Urothelium cell line (cell line): Measurements from ENCODE around the gene TSPAN5.
"Not testable (repeated sequence)": the region's sequence is repeated elsewhere in the genome, so short reads cannot be mapped to it uniquely, and the experiment has no call there.

Experiments used
- DNase-seq: peaks from one replicate; pipeline ENCODE4 v3.0.0; 2011; ENCODE audit warnings: low spot score, mixed read lengths
- FAIRE-seq: peaks from 2 replicates; lab custom pipeline; 2011; peaks lifted over from hg19 to GRCh38; lab: Jason Lieb, UNC

Gene TSPAN5

DNA sequence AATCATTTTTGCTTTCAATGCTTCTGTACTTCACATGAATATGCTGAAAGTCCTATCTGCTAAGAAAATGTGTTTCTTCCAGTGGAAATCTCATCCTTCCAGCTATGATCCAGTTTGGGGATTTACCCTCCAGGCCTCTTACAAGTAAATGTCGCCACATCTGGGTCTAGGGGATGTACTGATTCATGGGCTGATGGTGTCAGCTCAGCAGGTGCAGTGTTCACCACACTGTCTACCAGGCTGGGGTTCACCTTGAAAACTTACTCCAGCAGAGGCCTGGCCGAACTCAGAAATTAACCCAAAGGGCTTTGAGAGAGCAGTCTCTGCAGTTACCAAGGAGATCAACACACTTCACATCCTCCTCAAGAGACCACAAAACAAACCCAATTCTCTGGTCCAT, 154.3 kb downstream of the TSPAN5 start:
- no peak for DNase-seq
- no peak for FAIRE-seq

DNA sequence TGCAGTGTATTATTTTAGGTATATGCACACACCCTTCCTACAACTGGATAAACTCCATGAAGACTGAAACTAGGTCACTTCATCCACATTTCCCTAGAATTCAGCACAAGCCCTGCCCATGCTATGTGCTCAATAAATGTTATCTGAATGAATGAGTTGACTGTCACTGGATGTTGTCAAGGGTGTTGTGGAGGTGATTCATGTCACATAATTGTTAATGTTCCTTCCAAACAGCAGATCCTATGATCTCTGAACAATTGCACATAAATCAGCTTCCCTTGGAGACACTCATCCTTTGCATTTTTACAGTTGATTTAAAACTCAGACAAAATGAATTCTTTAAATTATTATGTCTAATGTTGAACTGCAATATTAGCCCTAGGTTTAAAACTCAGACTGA, 154.7 kb downstream of the TSPAN5 start:
- DNase-seq (no peak), FAIRE-seq (no peak)

DNA sequence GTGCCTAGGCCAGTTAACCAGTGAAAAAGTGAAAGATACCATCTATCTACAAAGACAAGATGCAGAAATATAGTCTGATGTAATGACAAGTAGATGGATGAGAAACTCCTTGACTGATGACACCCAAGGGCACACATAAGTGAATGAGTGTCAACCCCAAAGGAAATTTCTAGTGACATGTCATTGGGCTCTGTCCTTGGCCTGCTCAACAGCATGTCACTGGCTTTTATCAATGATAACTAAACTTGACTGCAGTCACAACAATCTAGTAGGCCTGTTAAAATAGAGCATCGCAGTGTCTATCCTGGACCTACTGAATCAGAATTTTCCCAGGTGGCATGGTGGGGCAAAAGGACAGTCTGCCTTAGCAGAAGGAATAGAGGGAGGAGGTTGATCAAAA, 155.8 kb downstream of the TSPAN5 start:
- FAIRE-seq (no peak), DNase-seq (no peak)

DNA sequence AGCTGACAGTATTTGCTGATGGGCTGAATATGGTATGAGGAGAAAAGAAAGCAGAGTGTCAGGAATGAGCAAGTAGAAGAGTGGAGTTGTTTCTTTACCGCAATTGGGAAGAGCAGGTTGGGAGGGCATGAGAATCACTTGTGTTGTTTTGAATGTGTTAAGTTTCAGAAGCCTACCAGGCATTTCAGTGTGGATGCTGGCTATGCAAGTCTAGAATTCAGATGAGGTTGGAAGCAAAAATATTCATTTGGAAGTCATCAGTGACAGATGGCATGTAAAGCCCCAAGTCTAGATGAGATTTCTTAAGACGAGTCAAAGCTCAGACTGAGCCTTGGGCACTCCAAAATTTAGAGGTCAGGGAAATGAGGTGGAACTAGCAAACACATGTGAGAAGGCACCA, 156.4 kb downstream of the TSPAN5 start:
- FAIRE-seq = no peak
- no peak for DNase-seq

DNA sequence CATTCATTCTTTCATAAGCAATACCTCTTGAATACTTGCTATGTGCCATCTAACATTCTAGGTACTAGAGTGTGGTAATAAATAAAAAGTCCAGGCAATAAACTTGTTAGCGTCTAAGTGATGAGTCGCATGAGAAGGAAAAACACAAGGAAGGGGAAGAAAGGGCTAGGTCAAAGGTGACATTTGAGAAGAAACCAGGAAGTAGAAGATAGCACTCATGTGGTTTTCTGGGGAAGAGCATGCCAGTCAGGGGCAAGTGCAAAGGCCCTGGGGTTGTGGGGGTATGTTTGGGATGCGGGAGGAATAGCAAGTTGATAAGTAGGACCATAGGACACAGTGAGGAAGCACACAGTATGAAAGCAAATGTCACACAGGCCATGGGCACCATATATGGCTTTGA, 157.0 kb downstream of the TSPAN5 start:
- FAIRE-seq (no peak), DNase-seq (no peak)

DNA sequence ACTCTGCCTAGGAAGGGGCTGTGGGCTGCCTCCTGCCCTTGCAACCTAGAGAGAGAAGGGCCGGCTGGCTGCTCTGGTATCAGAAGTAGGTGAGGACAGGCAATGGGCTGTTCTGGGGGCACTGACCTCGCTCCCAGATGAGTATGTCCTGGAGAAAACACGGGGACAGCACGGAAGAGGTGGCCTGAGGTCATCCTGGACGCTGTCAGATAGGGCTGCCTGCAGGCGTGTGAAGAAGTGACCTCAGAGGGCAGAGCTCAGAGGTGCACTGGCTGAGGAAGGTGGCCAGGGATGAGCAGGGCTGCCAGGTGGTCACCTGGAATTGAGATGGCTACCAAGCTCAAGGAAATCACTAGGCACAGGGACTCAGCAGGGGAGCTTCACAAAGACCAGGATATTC, 159.6 kb downstream of the TSPAN5 start:
- DNase-seq = no peak
- no peak for FAIRE-seq

DNA sequence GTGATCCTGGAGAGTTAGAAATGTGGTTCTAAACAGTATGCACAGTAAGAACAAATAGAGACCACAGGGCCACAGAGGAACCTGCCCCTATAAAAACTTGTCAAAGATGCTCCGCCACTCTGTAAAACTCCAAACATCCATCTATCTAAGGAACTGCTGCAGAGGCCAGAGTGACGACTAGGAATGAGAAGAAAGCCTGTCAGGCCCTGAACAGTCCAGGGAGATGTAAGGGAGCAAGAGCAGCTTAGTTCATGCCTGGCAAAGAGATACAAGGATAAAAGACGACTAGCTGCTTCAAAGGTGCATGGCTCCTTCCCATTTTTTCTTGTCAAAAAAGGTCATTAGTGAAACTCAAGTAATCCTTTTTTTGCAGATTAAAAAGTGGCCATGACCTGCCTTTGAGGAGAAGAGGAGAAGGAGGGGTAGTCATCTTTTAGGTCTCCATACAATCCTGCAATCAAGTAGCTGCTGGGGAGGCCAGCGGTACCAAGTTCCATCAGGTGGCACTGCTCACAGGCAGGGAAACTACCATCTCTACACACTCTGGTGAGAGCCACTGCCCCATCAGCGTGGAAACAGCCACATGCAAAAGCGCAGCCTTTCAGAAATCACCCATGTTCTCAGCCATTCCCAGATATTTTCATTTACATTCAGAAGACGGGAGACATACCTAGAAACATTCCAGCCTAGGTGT, 162.1 kb downstream of the TSPAN5 start:
- DNase-seq = no peak
- no peak for FAIRE-seq

DNA sequence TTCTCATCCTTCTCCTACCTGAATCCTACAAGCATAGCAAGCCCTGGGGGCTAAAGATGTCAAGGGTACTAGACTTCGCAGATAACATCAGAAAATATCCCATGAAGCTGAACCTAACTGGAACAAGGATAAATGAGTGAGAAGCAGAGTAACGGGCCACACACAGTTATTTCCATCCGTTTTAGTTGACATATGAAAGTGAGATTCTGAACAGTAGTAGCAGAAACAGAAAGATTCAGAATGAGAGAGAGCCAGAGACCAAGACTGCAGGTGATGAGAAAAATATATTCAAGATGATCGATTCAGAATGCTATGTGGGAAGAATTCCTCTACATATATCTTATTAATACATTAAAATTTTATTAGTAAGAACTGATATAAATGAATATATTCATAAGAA, 165.1 kb downstream of the TSPAN5 start:
- DNase-seq (no peak), FAIRE-seq (no peak)

DNA sequence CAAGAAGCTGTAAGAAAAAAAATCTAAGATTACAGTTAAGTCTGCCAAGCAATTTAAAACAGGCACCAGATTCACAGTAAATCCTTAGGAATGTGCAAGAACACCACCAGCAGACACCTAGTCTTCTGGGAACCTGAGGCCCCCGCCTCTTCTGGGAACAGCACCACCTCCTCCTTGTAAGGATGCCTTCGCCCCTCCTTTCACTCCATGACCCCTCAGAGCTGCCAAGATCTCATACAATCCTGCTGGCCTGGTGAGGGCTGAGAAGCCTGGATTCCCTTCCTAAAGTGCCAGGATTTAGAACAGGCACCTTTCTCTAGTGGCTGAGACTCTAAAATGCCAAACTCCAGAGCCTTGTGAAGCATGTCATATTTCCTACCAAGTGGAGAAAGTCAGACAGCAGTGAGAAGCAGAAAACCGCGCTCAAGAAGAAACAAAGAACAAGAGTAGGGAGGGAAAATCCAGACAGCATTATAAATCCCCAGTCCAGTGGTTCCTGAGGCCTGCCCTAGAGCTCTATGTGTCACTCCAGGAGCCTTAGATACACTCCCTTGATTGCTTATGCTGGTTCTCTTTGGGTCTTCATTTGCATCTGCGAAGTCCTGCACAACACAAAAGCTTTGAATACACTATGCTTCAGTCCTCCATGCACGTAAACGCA, 166.4 kb downstream of the TSPAN5 start:
- DNase-seq (peak; percentile 52), FAIRE-seq (peak; percentile 67)

DNA sequence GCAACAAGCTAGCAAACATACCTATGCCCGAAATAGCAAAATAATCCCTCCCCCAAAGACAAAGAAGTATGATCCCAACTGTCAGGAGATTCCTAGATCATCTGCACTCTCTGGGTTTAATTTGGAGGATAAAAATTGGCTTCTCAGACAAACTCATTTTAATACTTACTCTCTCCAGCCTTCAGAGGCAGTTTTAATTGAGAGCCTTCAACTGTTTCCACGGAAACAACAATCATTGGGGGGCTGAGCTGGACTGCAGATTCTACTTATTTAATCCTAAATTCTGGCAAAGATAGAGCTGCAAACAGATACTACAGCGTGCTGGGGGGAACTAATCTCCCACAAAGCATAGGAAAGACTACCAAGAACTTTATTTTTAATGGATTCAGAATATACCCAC, 168.2 kb downstream of the TSPAN5 start:
- FAIRE-seq (no peak), DNase-seq (no peak)

DNA sequence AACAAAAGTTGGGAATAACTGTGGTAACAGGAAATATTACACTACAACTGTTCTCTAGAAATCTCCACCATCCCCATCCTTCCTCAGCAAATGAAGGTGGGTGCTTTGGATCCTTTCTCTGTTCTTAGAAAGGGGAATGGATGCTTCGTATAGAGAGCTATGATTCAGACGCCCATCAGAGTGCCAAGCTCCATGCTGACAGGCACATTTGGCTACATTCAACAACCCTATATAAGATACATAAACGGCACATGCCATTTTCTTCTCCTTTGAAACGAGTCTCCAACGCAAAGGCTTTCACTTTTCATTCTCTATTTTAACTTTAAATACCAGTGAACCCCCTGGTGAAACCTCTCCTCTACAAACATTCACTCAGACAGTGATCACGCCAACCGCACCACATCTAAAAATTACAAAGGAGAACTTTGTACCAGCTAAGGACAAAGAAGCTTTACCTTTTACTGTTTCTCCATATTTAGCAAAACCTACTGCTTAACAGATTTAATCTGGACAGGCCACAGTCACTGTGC, 172.5 kb downstream of the TSPAN5 start:
- FAIRE-seq (no peak), DNase-seq (no peak)

DNA sequence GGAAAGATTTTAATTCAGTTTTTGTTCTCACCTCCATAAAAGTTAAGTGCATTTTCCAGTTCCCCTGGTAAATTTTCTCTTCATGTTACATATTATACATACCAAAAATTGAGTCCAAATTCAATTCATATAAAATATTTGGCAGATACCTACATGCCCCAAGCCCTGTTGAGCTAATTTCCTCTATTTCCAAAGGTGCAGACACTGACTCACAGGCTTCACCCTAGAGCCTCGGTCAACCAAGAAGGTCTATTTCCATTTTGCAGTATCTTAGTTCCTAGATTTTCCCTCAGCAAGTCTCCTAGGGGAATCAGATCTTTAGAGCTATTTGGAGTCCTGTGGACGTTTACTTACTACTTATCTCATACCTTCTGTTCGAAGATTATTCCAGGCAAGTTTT, 174.4 kb downstream of the TSPAN5 start:
- FAIRE-seq = no peak
- peak; percentile 37 for DNase-seq

DNA sequence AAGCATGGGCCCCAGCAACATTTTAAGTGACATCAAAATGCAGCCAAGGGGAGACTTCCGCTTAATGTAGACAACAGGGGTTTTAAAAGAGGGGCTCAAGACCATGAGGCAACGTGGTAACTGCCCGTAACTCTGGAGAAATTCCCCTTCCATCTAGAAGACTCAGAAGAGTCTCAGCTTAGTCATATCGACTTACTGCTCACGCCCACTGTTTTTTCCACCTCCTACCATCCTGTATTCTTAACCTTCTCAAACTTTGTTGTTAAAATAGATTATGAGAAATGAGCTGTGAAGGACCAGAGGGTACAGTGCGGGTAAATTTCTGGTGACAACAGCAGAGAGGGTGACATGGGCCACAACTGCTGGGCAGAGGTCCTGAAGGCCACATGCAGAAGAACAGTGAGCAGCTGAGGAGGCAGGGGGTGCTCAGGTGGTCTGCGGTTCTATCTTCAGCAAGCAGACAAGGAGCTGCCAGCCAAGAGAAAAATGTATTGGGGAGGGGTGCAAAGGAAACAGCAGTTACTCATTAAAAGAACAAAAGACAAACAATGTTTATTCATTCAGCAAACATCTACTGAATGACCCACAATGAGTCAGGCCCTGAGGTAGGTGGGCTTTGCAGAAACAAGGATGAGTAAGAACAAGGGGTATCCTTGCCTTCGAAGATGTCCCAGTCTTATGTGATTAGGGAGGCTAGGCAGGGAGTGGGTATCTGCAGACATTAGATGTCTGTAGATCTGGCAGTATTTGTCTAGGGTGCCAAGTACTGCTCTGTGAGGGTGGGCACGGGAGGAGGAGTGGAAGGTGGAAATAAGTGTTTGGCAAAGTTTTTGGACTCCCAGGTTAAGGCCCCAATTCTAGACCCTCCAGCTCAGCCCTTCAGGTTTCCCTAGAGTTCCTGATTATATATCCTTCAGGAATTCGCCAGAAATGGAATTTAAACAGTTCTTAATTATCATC, 175.3 kb downstream of the TSPAN5 start:
- FAIRE-seq (peak; percentile 90), DNase-seq (peak; percentile 63)

DNA sequence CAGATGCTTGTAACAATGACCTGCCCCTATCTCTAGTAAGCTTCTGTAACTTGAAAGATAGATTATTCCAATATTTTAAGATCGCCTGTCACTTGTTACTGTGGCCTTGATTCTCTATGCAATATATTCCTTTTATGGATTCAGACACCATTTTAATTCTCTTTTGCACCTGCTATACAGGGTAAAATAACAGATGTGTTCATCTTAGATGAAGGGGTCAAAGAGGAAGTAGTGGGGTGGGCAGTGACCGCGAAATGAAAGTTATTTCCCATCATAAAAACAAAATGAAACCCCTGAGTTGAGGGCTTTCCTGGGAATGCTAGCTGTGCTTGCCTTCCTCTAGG, 175.9 kb downstream of the TSPAN5 start:
- no peak for DNase-seq
- no peak for FAIRE-seq

DNA sequence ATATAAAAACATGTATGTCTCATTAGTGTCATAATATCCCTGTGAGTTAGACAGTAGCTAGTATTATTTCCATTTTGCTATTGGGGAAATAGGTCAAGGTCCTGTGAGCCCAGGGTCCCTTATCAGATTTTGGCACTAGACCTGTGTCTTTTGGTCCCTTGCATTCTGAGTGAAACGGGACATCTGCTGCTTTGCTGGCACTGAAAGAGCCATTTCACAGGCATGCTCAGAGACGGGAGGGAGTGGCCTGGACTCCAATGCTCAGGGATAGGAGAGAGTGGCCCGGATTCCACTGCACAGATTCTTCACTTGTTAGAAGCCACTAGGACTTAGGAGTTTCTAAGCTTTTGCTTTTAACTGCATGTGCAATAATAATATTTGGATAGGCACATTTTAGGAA, 177.2 kb downstream of the TSPAN5 start:
- FAIRE-seq = no peak
- no peak for DNase-seq

DNA sequence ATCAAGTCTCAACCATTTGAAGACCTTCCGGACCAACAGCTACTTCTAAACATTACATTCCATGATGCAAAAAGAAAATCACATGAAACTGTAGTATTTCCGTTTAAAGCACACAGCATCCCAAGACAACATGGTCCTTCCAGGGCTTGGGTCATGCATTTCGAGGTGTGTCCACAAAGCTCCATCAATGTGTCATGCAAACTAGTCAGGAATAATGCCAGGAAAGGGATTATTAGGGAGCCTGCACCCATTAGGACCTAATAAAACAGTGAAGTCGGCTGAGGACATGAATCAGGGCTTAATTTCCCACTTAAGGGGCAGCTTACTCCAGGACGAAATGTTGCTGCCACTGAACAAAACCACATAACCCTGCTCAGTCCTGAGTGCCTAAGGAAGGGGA, 177.9 kb downstream of the TSPAN5 start:
- FAIRE-seq = peak; percentile 13
- DNase-seq = no peak

DNA sequence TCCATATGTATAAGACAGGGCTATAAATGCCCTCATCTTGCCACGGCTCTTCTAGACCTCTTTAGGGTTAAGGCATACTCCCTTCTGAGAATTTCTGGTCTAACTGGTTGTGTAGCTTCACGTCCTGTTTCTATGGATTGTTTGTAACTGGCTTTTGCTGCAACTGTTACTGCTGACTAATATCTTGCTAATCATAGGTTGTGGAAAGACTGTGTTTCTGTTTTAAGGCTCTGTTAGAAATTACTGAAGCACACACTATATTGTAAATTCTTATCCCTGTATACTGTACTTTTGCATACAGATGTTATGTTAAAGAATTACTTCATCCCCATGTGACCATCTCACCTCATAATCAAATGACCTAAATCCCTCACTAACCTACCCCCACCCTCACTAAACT, 178.8 kb downstream of the TSPAN5 start:
- DNase-seq, FAIRE-seq: not testable (repeated sequence)

DNA sequence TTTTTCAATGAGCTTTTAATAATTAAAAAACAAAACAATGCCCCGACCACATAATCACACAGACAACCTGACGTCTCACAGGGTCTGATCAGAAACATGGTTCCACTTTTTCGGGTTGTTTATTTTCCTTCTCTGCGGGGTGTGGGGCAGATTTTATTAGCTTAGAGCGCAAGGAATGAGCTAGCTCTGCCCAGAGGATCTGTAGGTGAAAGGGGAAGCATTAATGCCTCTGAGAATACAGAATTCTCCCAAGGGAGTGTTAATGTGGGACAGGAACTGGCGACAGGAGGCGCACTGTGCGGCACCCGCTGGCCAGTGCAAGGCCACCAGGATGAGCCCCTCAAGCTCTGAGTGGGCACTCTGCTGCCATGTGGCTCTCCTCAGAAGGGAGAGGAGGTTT, 181.5 kb downstream of the TSPAN5 start:
- FAIRE-seq (no peak), DNase-seq (no peak)

DNA sequence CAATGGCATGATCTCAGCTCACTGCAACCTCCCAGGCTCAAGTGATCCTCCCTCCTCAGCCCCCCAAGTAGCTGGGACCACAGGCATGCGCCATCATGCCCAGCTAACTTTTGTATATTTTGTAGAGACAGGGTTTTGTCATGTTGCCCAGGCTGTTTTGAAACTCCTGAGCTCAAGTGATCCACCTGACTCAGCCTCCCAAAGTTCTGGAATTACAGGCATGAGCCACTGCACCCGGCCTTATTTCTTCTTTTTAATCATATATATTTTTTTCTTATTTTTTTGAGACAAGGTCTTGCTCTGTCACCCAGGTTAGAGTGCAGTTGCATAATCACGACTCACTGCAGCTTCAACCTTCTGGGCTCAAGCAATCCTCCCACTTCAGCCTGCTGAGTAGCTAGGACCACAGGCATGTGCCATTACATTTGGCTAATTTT, 184.0 kb downstream of the TSPAN5 start:
- DNase-seq = no peak
- FAIRE-seq = no peak

DNA sequence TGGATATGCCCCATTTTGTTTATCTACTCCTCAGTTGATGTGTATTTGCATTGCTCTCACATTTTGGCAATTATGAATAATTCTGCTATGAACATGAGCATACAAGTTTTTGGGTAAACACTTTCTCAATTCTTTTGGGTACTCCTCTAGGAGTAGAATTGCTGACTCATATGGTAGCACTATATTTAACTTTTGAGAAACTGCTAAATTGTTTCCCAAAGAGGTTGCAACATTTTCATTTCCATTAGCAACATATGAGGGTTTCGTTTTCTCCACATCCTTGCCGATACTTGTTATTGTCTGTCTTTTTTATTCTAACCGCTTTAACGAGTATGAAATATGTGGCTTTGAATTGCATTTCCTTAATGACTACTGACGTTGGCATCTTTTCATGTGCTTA, 185.4 kb downstream of the TSPAN5 start:
- DNase-seq (no peak), FAIRE-seq (no peak)

DNA sequence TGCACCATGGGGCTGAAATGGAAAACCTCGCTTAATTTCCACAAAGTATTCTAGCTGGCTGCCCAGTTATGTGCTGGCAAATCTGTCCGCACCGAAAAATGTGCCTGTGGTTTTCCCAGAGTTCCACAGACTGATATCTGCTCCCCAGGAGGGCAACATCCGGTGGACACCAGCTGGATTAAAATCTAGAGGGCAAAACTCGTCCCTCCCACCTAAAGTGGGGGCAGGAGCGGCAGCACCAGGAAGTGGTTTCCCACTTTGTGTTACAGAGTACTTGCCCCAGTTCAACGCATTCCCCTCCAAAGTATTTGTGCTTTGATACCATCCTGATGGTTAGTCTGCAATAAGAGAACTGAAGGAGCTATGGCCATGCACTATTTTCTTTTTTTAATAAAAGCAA, 187.6 kb downstream of the TSPAN5 start:
- no peak for FAIRE-seq

More for the DNA sequence above, 187.6 kb downstream of the TSPAN5 start:
- DNase-seq = peak; percentile 73
